ENCODE data around the gene MSLN. TPM values are rescaled to one million over a fixed set of nuclear protein-coding genes. Genes with fewer than 3 reads are reported as not detected.
A peak's percentile ranks its signal among the peaks of the same experiment; 100 is the strongest.

Gene MSLN
- polyA plus RNA-seq, 1 of the 3 experiments (the other 2 are of a cell fraction) = 0.02 TPM

GRCh38 chr16:717450-718245, 42.9 kb upstream of the MSLN start:
- peaks cover 12 to 52% of the 10 kb centered on the region in 2 experiments; a peak in 3 of 4 replicates for H3K4me1 ChIP-seq (ENCODE audit: control insufficient read depth in 1 of 2, insufficient read depth in 2 of 2, low read depth in 1 of 2, low read length in 1 of 2)
- no peak for DNase-seq
- no peak overlapping the region for H2AFZ ChIP-seq (ENCODE audit: low read depth)
- peaks cover 21% of the 10 kb centered on the region for H3F3A ChIP-seq (replicated peaks; ENCODE audit: insufficient read depth)
- no peaks in the 10 kb centered on the region for H3K9me2 ChIP-seq
- no peaks in the 10 kb centered on the region for H3K9me3 ChIP-seq
- CTCF ChIA-PET = interaction anchor here (1.8 to 22.4 kb wide), 5 partner anchors 11 to 67 kb away, joined by 7 to 358 read pairs (median 29); partner anchors contain the start of genes ANTKMT, CCDC78, CHTF18 and CIAO3
- H3K79me2 ChIP-seq (ENCODE audit: insufficient read depth) = peaks cover 2% of the 10 kb centered on the region; the same call in 1 of the 2 replicates
- H3K9ac ChIP-seq = no peak overlapping the region
- H3K36me3 ChIP-seq (replicated peaks in 1 of 2; ENCODE audit: control insufficient read depth in 1 of 2, insufficient read depth in 2 of 2, low read length in 1 of 2) = peaks cover 0 to 4% of the 10 kb centered on the region in 2 experiments
- TF ChIP-seq GATA2 (CRISPR knock-in tag; IDR thresholded peaks at IDR 0.05) (no peak), TEAD4 (IDR thresholded peaks at IDR 0.05; ENCODE audit: borderline replicate concordance, insufficient read depth) (no peak), GABPA (IDR thresholded peaks at IDR 0.05; ENCODE audit: low read depth) (no peak), FOXM1 (IDR thresholded peaks at IDR 0.05; ENCODE audit: low read depth) (no peak), YY1 (IDR thresholded peaks at IDR 0.05; ENCODE audit: low read depth) (no peak)
- H3K27me3 ChIP-seq (ENCODE audit: insufficient read depth) = no peaks in the 10 kb centered on the region
- POLR2A ChIA-PET = interaction anchor here (1.4 to 2.6 kb wide), 2 partner anchors 8 to 65 kb away, joined by 3 to 13 read pairs; partner anchors contain the start of gene CCDC78
- H3K27ac ChIP-seq (ENCODE audit: low read depth in 2 of 2, low read length in 1 of 2) = no peak overlapping the region; a peak in 1 of 4 replicates
- no peak overlapping the region for H3K4me3 ChIP-seq (ENCODE audit: low read depth in 2 of 2, low read length in 1 of 2)
- H4K20me1 ChIP-seq (ENCODE audit: insufficient read depth) = peaks cover 20% of the 10 kb centered on the region; the same call in 1 of the 2 replicates
- H3K4me2 ChIP-seq = no peak overlapping the region
- 95% methylated on average over 16 of the region's 32 CpGs for WGBS (ENCODE audit: low lambda C conversion rate)

- Histone ChIP-seq H3K79me2 (ENCODE audit: insufficient read depth) (peaks cover 2% of the 10 kb centered on the region; the same call in 1 of the 2 replicates), H3K27ac (ENCODE audit: low read depth in 2 of 2, low read length in 1 of 2) (peak overlapping the region in 1 of 2 experiments; percentile 99; a peak in 1 of 4 replicates), H4K20me1 (ENCODE audit: insufficient read depth) (peaks cover 24% of the 10 kb centered on the region; the same call in 1 of the 2 replicates), H3K36me3 (replicated peaks in 1 of 2; ENCODE audit: control insufficient read depth in 1 of 2, insufficient read depth in 2 of 2, low read length in 1 of 2) (peaks cover 0 to 6% of the 10 kb centered on the region in 2 experiments), H2AFZ (ENCODE audit: low read depth) (no peak overlapping the region), H3K9me3 (no peaks in the 10 kb centered on the region), H3K4me2 (no peak overlapping the region), H3K9me2 (no peaks in the 10 kb centered on the region), H3F3A (replicated peaks; ENCODE audit: insufficient read depth) (peaks cover 14% of the 10 kb centered on the region), H3K4me1 (ENCODE audit: control insufficient read depth in 1 of 2, insufficient read depth in 2 of 2, low read depth in 1 of 2, low read length in 1 of 2) (peaks cover 12 to 53% of the 10 kb centered on the region in 2 experiments; a peak in 3 of 4 replicates), H3K4me3 (ENCODE audit: low read depth in 2 of 2, low read length in 1 of 2) (no peak overlapping the region), H3K27me3 (ENCODE audit: insufficient read depth) (no peaks in the 10 kb centered on the region), H3K9ac (no peak overlapping the region)
- DNase-seq = no peak
- CTCF ChIA-PET = interaction anchor here (0.6 to 22.4 kb wide), 6 partner anchors 5 to 67 kb away, joined by 3 to 358 read pairs (median 26); partner anchors contain the start of genes ANTKMT, CCDC78, CIAO3 and FBXL16
- TF ChIP-seq ELF1 (IDR thresholded peaks at IDR 0.05) (no peak), RAD21 (IDR thresholded peaks at IDR 0.05; ENCODE audit: low read length) (no peak), TEAD4 (IDR thresholded peaks at IDR 0.05; ENCODE audit: borderline replicate concordance, insufficient read depth) (no peak), USF1 (IDR thresholded peaks at IDR 0.05; ENCODE audit: borderline replicate concordance, low read depth) (no peak), MXI1 (IDR thresholded peaks at IDR 0.05; ENCODE audit: low read depth, low read length) (no peak), RXRA (IDR thresholded peaks at IDR 0.05; ENCODE audit: borderline replicate concordance, low read depth) (no peak), CTCF (IDR thresholded peaks at IDR 0.05) (no peak), GATA2 (CRISPR knock-in tag; IDR thresholded peaks at IDR 0.05) (no peak), POLR2AphosphoS5 (IDR thresholded peaks at IDR 0.05; ENCODE audit: low read depth, low read length) (no peak), RCOR1 (IDR thresholded peaks at IDR 0.05; ENCODE audit: low read length) (no peak), SIN3A (IDR thresholded peaks at IDR 0.05; ENCODE audit: borderline replicate concordance, low read depth, low read length) (no peak), NRF1 (IDR thresholded peaks at IDR 0.05; ENCODE audit: low read depth, low read length) (no peak), USF2 (IDR thresholded peaks at IDR 0.05; ENCODE audit: borderline replicate concordance, low read depth, low read length) (no peak), JUND (IDR thresholded peaks at IDR 0.05) (no peak), CHD2 (IDR thresholded peaks at IDR 0.05; ENCODE audit: low read length, partially characterized antibody) (no peak), GABPA (IDR thresholded peaks at IDR 0.05; ENCODE audit: low read depth) (no peak), ZBTB33 (IDR thresholded peaks at IDR 0.05; ENCODE audit: borderline replicate concordance, low read depth) (no peak)
- POLR2A ChIA-PET = interaction anchor here (3.8 kb wide), 1 partner anchor 9 kb away, joined by 19 read pairs; no protein-coding TSS in a partner anchor
- 93% methylated on average over 8 of the region's 9 CpGs for WGBS (ENCODE audit: low lambda C conversion rate)
Observed at GRCh38 chr16:718389-718788, 42.1 kb upstream of the MSLN start.
